ENCODE results near the gene FXYD6. TPM values are rescaled to one million over a fixed set of nuclear protein-coding genes. Genes with fewer than 3 reads are reported as not detected.

Gene FXYD6
- total RNA-seq, 1 donor from 2014 or later: 113 TPM

GRCh38 chr11:117803896-117804295 lies 72.6 kb downstream of the FXYD6 start:
- H3K4me1 Mint-ChIP-seq: peaks cover 2% of the 10 kb centered on the region
- H3K27ac Mint-ChIP-seq (ENCODE audit: unreplicated experiment): no peak overlapping the region
- no peak for TF ChIP-seq CTCF (conservative IDR thresholded peaks at IDR 0.05)
- no peak overlapping the region for H3K4me3 Mint-ChIP-seq
- H3K36me3 Mint-ChIP-seq (ENCODE audit: low read depth): no peaks in the 10 kb centered on the region
- no peaks in the 10 kb centered on the region for H3K9me3 Mint-ChIP-seq
- peaks cover 52% of the 10 kb centered on the region for H3K27me3 Mint-ChIP-seq (ENCODE audit: low read depth)
- DNase-seq (ENCODE audit: low read depth, low spot score): no peak

- no peak for DNase-seq (ENCODE audit: low read depth, low spot score)
- no peak for TF ChIP-seq CTCF (conservative IDR thresholded peaks at IDR 0.05)
- no peaks in the 10 kb centered on the region for H3K36me3 Mint-ChIP-seq (ENCODE audit: low read depth)
- H3K4me3 Mint-ChIP-seq: no peak overlapping the region
- no peaks in the 10 kb centered on the region for H3K9me3 Mint-ChIP-seq
- peaks cover 75% of the 10 kb centered on the region for H3K27me3 Mint-ChIP-seq (ENCODE audit: low read depth)
- H3K4me1 Mint-ChIP-seq: no peaks in the 10 kb centered on the region
- peak overlapping the region; percentile 43 for H3K27ac Mint-ChIP-seq (ENCODE audit: unreplicated experiment)
These were observed 76.8 kb downstream of the FXYD6 start for GRCh38 chr11:117799634-117800033.

- no peak for TF ChIP-seq CTCF (conservative IDR thresholded peaks at IDR 0.05)
- peak; percentile 25 for DNase-seq (ENCODE audit: low read depth, low spot score)
- no peaks in the 10 kb centered on the region for H3K4me1 Mint-ChIP-seq
- H3K27me3 Mint-ChIP-seq (ENCODE audit: low read depth): peaks cover 91% of the 10 kb centered on the region
- peak within 1 kb of the TSS; percentile 45 for H3K4me3 Mint-ChIP-seq
- no peaks in the 10 kb centered on the region for H3K36me3 Mint-ChIP-seq (ENCODE audit: low read depth)
- H3K27ac Mint-ChIP-seq (ENCODE audit: unreplicated experiment): no peak within 1 kb of the TSS
- no peaks in the 10 kb centered on the region for H3K9me3 Mint-ChIP-seq
These were observed 79.5 kb downstream of the FXYD6 start, which contains the start of gene DSCAML1 for GRCh38 chr11:117796872-117797529. Gene DSCAML1, minus strand, starts transcription at chr11:117797216. Its CDS starts 137 bp downstream, at chr11:117797079.

- no peak overlapping the region for H3K27ac Mint-ChIP-seq (ENCODE audit: unreplicated experiment)
- TF ChIP-seq CTCF (conservative IDR thresholded peaks at IDR 0.05): no peak
- H3K4me1 Mint-ChIP-seq: no peaks in the 10 kb centered on the region
- H3K27me3 Mint-ChIP-seq (ENCODE audit: low read depth): peaks cover 90% of the 10 kb centered on the region
- H3K36me3 Mint-ChIP-seq (ENCODE audit: low read depth): no peaks in the 10 kb centered on the region
- DNase-seq (ENCODE audit: low read depth, low spot score): no peak
- no peak overlapping the region for H3K4me3 Mint-ChIP-seq
- H3K9me3 Mint-ChIP-seq: no peaks in the 10 kb centered on the region
These were observed 80.0 kb downstream of the FXYD6 start for GRCh38 chr11:117796456-117796871.

GRCh38 chr11:117795638-117796455 lies 80.6 kb downstream of the FXYD6 start:
- no peak for TF ChIP-seq CTCF (conservative IDR thresholded peaks at IDR 0.05)
- Mint-ChIP-seq H3K4me3 (no peak overlapping the region), H3K36me3 (ENCODE audit: low read depth) (no peaks in the 10 kb centered on the region), H3K27me3 (ENCODE audit: low read depth) (peaks cover 93% of the 10 kb centered on the region), H3K27ac (ENCODE audit: unreplicated experiment) (no peak overlapping the region), H3K9me3 (no peaks in the 10 kb centered on the region), H3K4me1 (no peaks in the 10 kb centered on the region)
- no peak for DNase-seq (ENCODE audit: low read depth, low spot score)
